ENCODE results near the gene HACL1. TPM values are rescaled to one million over a fixed set of nuclear protein-coding genes. Genes with fewer than 3 reads are reported as not detected.
A peak's percentile ranks its signal among the peaks of the same experiment; 100 is the strongest.

The HACL1 gene
- total RNA-seq, 4 donors from 2014 or later, result 22.5 to 50.1 (median 33.0) TPM

GRCh38 chr3:15521573-15521965, 79.8 kb downstream of the HACL1 start, which contains the start of gene COLQ:
Gene COLQ, minus strand, starts transcription at chr3:15521706. Its CDS starts 81 bp downstream, at chr3:15521625.
- no peak for TF ChIP-seq POLR2A (IDR thresholded peaks at IDR 0.05)
- no peak for TF ChIP-seq CTCF (IDR thresholded peaks at IDR 0.05)
- Histone ChIP-seq H3K27me3 (no peaks in the 10 kb centered on the region), H3K4me1 (no peaks in the 10 kb centered on the region), H3K9me3 (no peaks in the 10 kb centered on the region), H3K36me3 (no peaks in the 10 kb centered on the region), H3K4me3 (peak within 1 kb of the TSS in 2 of 4 donors; percentile 11 to 17), H3K27ac (no peak within 1 kb of the TSS)
- no peak for DNase-seq

GRCh38 chr3:15520804-15521572, 80.4 kb downstream of the HACL1 start:
- no peaks in the 10 kb centered on the region for H3K36me3 ChIP-seq
- H3K27me3 ChIP-seq, result no peaks in the 10 kb centered on the region
- H3K4me1 ChIP-seq, result no peaks in the 10 kb centered on the region
- no peak for DNase-seq
- TF ChIP-seq POLR2A (IDR thresholded peaks at IDR 0.05), result no peak
- no peak for TF ChIP-seq CTCF (IDR thresholded peaks at IDR 0.05)
- no peak overlapping the region for H3K27ac ChIP-seq
- H3K9me3 ChIP-seq, result no peaks in the 10 kb centered on the region
- peak overlapping the region in 2 of 4 donors; percentile 11 to 17 for H3K4me3 ChIP-seq

GRCh38 chr3:15520185-15520584, 81.2 kb downstream of the HACL1 start:
- no peaks in the 10 kb centered on the region for H3K4me1 ChIP-seq
- DNase-seq, result no peak
- H3K36me3 ChIP-seq, result no peaks in the 10 kb centered on the region
- no peaks in the 10 kb centered on the region for H3K27me3 ChIP-seq
- TF ChIP-seq CTCF (IDR thresholded peaks at IDR 0.05) (no peak), POLR2A (IDR thresholded peaks at IDR 0.05) (no peak)
- no peaks in the 10 kb centered on the region for H3K9me3 ChIP-seq
- no peak overlapping the region for H3K27ac ChIP-seq
- H3K4me3 ChIP-seq, result no peak overlapping the region

GRCh38 chr3:15519096-15519495, 82.3 kb downstream of the HACL1 start:
- Histone ChIP-seq H3K9me3 (no peaks in the 10 kb centered on the region), H3K4me1 (no peaks in the 10 kb centered on the region), H3K36me3 (no peaks in the 10 kb centered on the region), H3K4me3 (no peak overlapping the region), H3K27ac (no peak overlapping the region), H3K27me3 (no peaks in the 10 kb centered on the region)
- no peak for DNase-seq
- TF ChIP-seq CTCF (IDR thresholded peaks at IDR 0.05), result no peak
- no peak for TF ChIP-seq POLR2A (IDR thresholded peaks at IDR 0.05)

GRCh38 chr3:15514663-15515340, 86.6 kb downstream of the HACL1 start:
- H3K27me3 ChIP-seq, result no peaks in the 10 kb centered on the region
- no peak overlapping the region for H3K4me3 ChIP-seq
- H3K27ac ChIP-seq, result no peak overlapping the region
- H3K36me3 ChIP-seq, result no peaks in the 10 kb centered on the region
- H3K9me3 ChIP-seq, result no peaks in the 10 kb centered on the region
- TF ChIP-seq CTCF (IDR thresholded peaks at IDR 0.05) (no peak), POLR2A (IDR thresholded peaks at IDR 0.05) (no peak)
- no peak for DNase-seq
- H3K4me1 ChIP-seq, result no peaks in the 10 kb centered on the region
